Tibial artery (tissue), 4 donors: Measurements from ENCODE around the gene C2CD4D.
A peak's percentile ranks its signal among the peaks of the same experiment; 100 is the strongest.

Experiments
- DNase-seq, 2 donors: peaks; one replicate each; pipeline ENCODE4 v3.0.0-alpha.2; 2019
- H3K27ac ChIP-seq, 2 donors: fragments of 200-600 bp; sonication (generic) in 1 of 2; 1 replicate in 1 of 2; 2 replicates in 1 of 2; pipeline ENCODE4 v1.5.1; 2018 to 2019; ENCODE audit warnings: mild to moderate bottlenecking in 1 of 2
- H3K27me3 ChIP-seq, 2 donors: fragments of 200-600 bp; sonication (generic) in 1 of 2; one replicate each; pipeline versions ENCODE4 v1.5.1 to v1.6.0; 2016 to 2019
- H3K36me3 ChIP-seq, 3 donors: fragments of 200-600 bp; sonication (generic) in 2 of 3; one replicate each; pipeline ENCODE4 v1.5.1; 2016 to 2019; ENCODE audit warnings: mild to moderate bottlenecking in 2 of 3
- H3K4me1 ChIP-seq, 4 donors: fragments of 200-600 bp; sonication (generic) in 2 of 4; 1 replicate in 3 of 4; 2 replicates in 1 of 4; pipeline ENCODE4 v1.5.1; 2016 to 2019
- H3K4me3 ChIP-seq, 2 donors: fragments of 200-600 bp; sonication (generic) in 1 of 2; 1 replicate in 1 of 2; 2 replicates in 1 of 2; pipeline ENCODE4 v1.5.1; 2018 to 2019; ENCODE audit warnings: mild to moderate bottlenecking in 2 of 2
- H3K9me3 ChIP-seq, 3 donors: fragments of 200-600 bp; sonication (generic) in 1 of 3; one replicate each; pipeline ENCODE4 v1.5.1; 2016 to 2019
- CTCF ChIP-seq, 2 experiments: fragments of 200-600 bp in 1 of 2; fragments of 450-650 bp in 1 of 2; IDR thresholded peaks; one replicate each; pipeline ENCODE4 v1.5.1; 2017 to 2019; ENCODE audit warnings: antibody characterized with exemption in 2 of 2, mild to moderate bottlenecking in 1 of 2, moderate library complexity in 1 of 2
- intact Hi-C: fragments of 100-400 bp; cut with DNase I; formaldehyde crosslinking; loops from one replicate; pipeline ENCODE4 v1.15.0; 2023; ENCODE audit warnings: low total_unique reads

C2CD4D gene

GRCh38 chr1:151790071-151790939, 49.3 kb downstream of the C2CD4D start, which contains the start of gene TDRKH:
TDRKH (minus strand) TSS chr1:151790500; CDS start chr1:151783022, 7,478 bp downstream.
- Histone ChIP-seq H3K4me3 (peak within 1 kb of the TSS; percentile 57 to 74), H3K9me3 (no peaks in the 10 kb centered on the region), H3K36me3 (no peaks in the 10 kb centered on the region), H3K27ac (peak within 1 kb of the TSS; percentile 52 to 71), H3K4me1 (peaks cover 4 to 14% (median 5%) of the 10 kb centered on the region in 4 donors), H3K27me3 (no peaks in the 10 kb centered on the region)
- TF ChIP-seq CTCF (IDR thresholded peaks at IDR 0.05), result peak in 1 of 2 experiments; percentile 26
- intact Hi-C loops, result no loop called here
- DNase-seq, result peak; percentile 98 to 99
